Astrocyte of the spinal cord (primary cell): ENCODE data around the gene ANTXR1.

Experiments used
- DNase-seq: peaks from one replicate; pipeline ENCODE4 v3.0.0; 2011; ENCODE audit warnings: low read depth, low spot score
- H3K4me3 ChIP-seq: 2 replicates; pipeline ENCODE4 v1.5.1; 2011; ENCODE audit warnings: low read depth, mild to moderate bottlenecking, low read length, moderate library complexity
- in situ Hi-C: cut with HindIII; loops from 2 replicates; pipeline ENCODE4 v1.10.0; 2017; ENCODE audit warnings: low sequenced_read_pairs
- TF ChIP-seq, protein P1 (sequence below): IDR thresholded peaks from 2 replicates; pipeline ENCODE4 v1.5.1; 2012; ENCODE audit warnings: low read depth, mild to moderate bottlenecking, low read length, inconsistent platforms

ANTXR1 gene

DNA sequence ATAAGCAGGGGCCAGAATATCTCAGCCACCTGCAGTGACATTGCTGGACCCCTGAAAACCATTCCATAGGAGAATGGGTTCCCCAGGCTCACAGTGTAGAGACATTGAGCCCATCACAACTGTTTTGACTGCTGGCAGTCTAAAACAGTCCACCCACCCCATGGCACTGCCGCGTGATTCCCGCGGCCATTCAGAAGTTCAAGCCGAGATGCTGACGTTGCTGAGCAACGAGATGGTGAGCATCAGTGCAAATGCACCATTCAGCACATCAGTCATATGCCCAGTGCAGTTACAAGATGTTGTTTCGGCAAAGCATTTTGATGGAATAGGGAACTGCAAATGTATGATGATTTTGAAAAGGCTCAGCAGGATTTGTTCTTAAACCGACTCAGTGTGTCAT lies 234.6 kb downstream of the ANTXR1 start:
- in situ Hi-C loops: no loop called here
- no peak for DNase-seq

GRCh38 chr2:69248232-69248631 lies 235.3 kb downstream of the ANTXR1 start:
- no peak for DNase-seq
- no peak overlapping the region for H3K4me3 ChIP-seq
- in situ Hi-C loops: no loop called here
- TF ChIP-seq, protein P1, sequence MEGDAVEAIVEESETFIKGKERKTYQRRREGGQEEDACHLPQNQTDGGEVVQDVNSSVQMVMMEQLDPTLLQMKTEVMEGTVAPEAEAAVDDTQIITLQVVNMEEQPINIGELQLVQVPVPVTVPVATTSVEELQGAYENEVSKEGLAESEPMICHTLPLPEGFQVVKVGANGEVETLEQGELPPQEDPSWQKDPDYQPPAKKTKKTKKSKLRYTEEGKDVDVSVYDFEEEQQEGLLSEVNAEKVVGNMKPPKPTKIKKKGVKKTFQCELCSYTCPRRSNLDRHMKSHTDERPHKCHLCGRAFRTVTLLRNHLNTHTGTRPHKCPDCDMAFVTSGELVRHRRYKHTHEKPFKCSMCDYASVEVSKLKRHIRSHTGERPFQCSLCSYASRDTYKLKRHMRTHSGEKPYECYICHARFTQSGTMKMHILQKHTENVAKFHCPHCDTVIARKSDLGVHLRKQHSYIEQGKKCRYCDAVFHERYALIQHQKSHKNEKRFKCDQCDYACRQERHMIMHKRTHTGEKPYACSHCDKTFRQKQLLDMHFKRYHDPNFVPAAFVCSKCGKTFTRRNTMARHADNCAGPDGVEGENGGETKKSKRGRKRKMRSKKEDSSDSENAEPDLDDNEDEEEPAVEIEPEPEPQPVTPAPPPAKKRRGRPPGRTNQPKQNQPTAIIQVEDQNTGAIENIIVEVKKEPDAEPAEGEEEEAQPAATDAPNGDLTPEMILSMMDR: no peak

More for the DNA sequence above, 234.6 kb downstream of the ANTXR1 start:
- H3K4me3 ChIP-seq: no peak overlapping the region
- TF ChIP-seq, protein P1: no peak

GRCh38 chr2:69250981-69251380 lies 238.0 kb downstream of the ANTXR1 start:
- in situ Hi-C loops: no loop called here
- no peak for DNase-seq
- TF ChIP-seq, protein P1: no peak
- H3K4me3 ChIP-seq: no peak overlapping the region

- TF ChIP-seq, protein P1: no peak
- no peak overlapping the region for H3K4me3 ChIP-seq
- in situ Hi-C loops: no loop called here
- DNase-seq: no peak
These were observed 239.0 kb downstream of the ANTXR1 start for GRCh38 chr2:69251943-69252342.

DNA sequence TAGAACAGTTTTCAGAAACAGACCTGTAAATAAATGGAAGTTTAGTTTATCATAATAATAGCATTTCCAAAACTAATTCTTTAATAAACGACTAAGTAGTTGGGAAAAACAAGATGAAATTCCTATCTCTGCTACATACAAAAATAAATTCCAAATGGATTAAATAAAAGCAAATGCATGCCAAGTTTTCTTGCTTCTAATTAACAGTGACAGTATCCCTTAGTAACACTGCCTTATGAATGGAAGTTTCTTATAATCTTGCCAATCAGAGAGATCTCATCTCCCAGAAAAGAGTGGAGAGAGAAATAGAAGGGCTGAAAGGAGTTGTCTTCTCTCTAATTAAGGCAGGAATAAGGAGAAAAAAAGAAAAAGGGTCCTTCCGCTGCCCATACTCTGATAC lies 240.1 kb downstream of the ANTXR1 start:
- DNase-seq: no peak
- TF ChIP-seq, protein P1: no peak
- no peak overlapping the region for H3K4me3 ChIP-seq
- in situ Hi-C loops: no loop called here

DNA sequence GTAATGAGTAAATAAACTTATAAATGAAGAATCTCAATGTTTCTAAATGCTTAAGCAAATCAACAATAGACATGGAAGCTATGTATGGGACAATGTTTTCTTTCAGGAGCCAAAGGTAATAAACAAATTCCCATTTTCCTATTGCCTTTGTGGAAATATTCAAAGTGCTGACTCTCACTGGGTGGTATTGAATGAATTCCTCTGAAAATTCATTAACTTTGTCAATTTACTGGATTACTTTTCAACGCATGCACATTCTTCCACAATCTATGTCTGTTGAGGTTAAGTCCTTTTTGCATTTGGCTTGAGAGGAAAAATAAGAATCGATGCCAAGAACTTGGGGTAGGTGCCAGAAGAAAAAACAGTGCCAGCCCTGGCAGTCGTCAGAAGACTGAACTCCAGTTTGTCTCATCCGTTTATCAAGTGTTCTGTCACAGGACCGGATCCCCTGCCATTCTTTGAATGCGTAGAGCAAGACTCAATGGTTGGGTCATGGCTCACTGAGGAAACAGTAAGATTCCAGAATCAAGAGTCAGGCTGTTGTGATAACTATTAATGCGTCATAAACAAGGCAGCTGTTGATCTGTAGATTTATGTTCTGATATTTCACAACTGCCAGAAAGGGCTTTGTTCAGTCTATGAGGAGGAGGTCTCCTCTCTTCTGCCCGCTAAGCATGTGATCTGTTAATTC lies 240.8 kb downstream of the ANTXR1 start:
- TF ChIP-seq, protein P1: no peak
- in situ Hi-C loops: no loop called here
- peak; percentile 93 for DNase-seq
- no peak overlapping the region for H3K4me3 ChIP-seq
